GM04504 (cell line): ENCODE measurements around the gene KIAA1217.

Experiments used
- DNase-seq: peaks from one replicate; pipeline ENCODE4 v3.0.0-alpha.2; 2012; ENCODE audit warnings: low read depth

KIAA1217 gene

DNA sequence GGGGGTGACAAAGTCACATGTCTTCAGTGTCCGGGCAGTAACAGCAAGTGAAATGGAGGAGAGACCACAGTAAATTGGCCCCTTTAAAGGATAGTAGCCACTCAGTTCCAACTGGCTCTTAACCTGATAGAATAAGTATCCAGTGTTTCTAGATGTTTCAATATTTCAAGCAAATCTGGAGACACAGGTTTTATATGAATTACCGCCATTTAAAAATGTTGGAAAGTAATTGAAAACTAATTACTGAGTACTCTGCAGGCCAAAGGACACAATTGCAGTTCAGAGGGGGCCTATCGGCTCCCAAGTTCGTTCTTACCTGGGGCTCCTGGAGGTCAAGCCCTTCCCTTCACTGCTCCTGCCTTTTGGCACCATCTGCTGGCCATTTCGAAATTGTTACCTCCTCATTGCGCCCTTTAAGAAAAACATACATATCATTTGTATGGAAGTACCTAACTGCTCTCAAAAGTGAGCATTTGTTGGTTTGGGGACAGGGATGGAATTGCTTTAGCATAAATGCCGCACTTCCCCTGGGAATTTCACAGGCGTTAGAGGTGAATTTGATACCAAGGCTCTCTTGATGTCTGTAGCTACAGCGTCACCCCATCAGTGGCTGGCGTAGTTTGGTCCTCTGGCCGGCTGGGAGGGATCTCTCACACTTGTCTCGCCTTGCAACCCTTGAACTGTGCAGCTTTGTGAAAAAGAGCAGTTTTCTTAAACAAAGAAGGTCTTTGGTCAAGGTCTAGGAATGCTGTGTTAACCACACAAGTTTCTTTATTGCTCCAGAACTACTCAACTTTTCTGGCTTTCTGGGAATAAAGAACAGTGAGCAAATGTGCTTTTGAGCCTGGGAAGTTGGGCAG, 294.8 kb downstream of the KIAA1217 start:
- DNase-seq = peak; percentile 14

GRCh38 chr10:24505759-24506158, 296.8 kb downstream of the KIAA1217 start:
- no peak for DNase-seq

GRCh38 chr10:24513155-24513554, 304.2 kb downstream of the KIAA1217 start:
- DNase-seq = peak; percentile 17

- no peak for DNase-seq
Measured at GRCh38 chr10:24515481-24515880, 306.5 kb downstream of the KIAA1217 start.

GRCh38 chr10:24518411-24518810, 309.5 kb downstream of the KIAA1217 start:
- no peak for DNase-seq

DNA sequence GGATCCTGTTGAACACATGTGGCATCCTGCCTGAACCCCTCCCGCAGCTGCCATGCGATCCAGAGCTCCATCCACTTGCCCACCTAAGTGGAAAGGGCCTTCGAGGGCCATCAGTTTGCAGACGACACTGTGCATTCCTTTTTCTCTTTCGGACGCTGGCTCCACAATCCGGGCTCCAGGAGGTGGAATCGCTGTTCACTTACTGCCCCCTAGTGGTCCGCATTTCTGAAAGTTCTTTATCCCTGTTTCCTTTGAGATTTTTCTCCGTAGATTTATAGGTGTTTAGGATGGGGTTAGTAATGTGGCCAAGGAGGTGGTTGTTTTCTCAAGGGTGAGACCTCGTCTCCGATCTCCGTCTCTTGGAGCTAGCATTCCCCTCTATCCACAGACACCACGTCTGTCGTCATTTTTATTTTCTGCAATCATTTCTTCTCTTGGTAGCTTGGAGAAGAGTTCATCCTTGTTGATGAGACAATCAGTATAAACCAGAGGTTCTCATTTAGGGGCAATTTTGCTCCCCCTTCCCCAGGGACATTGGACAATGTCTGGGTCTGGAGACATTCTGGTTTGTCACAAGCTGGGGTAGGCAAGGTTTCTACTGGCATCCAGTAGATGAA, 310.2 kb downstream of the KIAA1217 start:
- DNase-seq = peak; percentile 30

DNA sequence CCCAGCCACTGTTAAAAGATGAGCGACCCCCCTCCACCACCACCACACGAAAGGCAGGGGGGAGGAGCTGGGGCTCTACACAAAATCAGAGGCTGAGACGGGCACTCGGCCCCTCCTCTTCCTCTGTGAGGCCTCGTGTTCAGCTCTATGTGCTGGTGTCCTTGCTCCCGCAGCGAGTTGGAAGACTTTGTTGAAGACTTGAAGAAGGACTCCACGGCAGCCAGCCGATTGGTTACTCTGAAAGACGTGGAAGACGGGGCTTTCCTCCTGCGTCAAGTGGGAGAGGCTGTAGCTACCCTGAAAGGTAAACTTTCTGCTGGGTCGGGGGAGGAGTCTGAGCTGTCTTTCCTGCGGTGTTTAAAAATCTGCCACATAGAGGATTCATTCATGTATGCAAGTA, 311.0 kb downstream of the KIAA1217 start:
- no peak for DNase-seq

DNA sequence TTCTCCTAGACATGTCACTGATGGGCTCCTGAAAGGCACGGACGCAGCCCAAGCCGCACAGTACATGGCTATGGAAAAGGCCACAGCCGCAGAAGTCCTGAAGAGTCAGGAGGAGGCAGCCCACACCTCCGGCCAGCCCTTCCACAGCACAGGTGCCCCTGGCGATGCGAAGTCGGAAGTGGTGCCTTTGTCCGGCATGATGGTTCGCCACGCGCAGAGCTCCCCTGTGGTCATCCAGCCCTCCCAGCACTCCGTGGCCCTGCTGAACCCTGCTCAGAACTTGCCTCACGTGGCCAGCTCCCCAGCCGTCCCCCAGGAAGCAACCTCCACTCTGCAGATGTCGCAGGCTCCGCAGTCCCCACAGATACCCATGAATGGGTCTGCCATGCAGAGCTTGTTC, 315.4 kb downstream of the KIAA1217 start:
- no peak for DNase-seq

DNA sequence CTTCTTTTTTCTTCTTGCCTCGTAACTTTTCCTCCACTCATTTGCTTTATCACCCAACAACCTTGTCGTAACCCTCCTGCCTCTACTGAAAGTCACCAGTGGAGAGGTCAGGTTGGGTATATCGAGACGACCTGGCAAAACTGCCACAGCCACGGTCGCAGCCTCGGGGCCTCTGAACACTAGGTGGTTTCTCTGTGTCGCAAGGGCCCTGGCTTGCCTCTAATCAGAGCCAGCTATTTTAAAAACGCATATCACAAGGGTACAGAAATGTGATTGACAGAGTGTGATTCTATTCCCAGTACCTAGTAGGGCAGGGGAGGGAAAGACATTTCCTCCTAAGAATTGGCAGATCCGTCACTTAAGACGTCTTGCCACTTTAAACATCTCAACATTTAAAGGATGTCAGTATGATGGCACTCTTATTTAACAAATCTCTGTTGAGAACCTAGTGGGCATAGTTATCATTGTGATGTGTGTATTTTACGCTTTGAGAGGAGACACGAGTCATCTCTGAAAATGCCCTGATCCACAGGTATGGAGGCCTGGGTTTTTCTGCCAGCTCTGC, 317.2 kb downstream of the KIAA1217 start:
- no peak for DNase-seq

DNA sequence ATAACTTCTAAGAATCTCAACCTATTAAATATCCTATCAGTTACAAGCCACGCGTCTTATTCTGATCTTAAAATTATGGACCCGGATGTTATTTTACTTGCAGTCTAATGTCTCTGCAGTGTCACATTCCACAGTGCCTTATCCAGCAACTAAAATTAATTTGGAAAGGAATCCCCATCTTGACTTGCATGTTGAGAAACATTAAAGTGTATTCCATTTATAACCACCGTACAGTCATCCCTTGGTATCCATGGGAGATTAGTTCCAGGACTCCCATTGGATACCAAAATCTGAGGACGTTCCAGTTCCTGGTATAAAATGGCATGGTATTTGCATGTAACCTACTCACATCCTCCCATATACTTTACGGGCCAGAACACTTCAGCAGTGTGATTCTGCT, 320.0 kb downstream of the KIAA1217 start:
- no peak for DNase-seq

GRCh38 chr10:24531439-24531838, 322.5 kb downstream of the KIAA1217 start:
- DNase-seq = no peak

GRCh38 chr10:24533981-24534380, 325.0 kb downstream of the KIAA1217 start:
- DNase-seq = no peak

DNA sequence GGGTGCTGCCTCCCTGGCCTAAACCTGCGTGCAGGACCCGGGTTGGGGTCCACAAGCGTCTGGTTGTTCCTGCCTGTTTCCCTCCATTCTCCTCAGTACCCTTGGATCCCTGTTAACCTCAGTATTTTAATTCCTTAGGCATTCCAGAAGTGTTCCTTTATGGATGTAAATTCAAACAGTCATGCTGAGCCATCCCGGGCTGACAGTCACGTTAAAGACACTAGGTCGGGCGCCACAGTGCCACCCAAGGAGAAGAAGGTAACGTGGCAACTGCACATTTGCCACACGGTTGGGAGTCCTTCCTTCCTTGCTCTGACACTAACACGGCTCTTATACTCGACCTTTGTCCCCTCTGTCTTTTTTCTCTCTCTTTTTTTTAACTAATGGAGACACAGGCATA, 327.7 kb downstream of the KIAA1217 start:
- no peak for DNase-seq

DNA sequence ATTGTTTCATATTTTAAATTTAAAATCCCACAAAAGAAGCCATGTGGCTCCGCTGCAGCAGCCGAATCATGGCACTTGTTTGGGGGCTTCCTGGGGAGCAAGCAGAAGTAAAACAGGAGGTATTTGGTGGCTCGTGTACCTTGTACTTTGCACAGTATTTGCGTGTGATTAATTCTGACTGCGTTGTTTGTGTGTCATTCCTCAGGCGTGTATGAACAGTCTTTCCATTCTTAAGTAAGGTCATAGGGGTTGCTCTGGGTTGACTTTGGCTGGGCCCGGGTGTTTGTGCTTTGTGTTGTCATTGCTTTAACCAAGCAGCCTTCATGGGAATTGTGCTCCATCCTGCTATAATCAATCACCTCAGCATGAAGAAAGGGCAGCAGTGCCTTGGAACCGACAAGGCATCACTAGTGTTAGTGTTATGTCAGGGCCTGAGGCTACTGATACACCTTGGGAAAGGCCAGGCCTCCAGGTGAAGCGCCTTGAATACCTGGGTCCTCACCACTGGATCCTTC, 332.4 kb downstream of the KIAA1217 start:
- no peak for DNase-seq

GRCh38 chr10:24542314-24543270, 333.7 kb downstream of the KIAA1217 start:
- no peak for DNase-seq

DNA sequence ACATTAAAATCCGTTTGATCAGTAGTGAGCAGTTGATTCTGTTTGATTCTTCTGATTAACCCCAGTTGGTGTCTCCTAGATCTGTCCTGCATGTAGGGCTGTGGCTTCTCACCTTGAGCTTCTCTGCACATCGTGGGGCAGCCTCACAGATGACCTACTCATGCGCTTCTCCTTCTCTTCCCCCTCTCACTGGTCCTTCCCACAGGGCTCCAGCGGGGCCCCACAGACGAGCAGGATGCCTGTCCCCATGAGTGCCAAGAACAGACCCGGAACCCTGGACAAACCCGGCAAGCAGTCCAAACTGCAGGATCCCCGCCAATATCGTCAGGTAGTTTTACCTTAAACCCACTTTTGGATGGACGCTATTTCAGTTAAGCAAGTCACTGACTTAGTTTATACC, 335.8 kb downstream of the KIAA1217 start:
- no peak for DNase-seq

DNA sequence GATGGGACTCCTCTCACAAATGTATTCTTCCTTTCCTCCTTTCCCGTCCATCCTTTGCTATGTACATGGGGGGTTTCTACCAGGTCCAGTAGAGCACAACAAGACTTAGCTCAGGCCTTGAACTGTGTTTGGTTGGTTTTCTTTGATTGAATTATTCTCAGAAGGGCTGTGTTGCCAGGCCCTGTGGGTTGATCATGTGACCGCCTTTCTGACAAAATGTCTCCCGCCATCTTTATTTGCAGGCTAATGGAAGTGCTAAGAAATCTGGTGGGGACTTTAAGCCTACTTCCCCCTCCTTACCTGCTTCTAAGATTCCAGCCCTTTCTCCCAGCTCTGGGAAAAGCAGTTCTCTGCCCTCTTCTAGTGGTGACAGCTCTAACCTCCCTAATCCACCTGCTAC, 336.6 kb downstream of the KIAA1217 start:
- no peak for DNase-seq

DNA sequence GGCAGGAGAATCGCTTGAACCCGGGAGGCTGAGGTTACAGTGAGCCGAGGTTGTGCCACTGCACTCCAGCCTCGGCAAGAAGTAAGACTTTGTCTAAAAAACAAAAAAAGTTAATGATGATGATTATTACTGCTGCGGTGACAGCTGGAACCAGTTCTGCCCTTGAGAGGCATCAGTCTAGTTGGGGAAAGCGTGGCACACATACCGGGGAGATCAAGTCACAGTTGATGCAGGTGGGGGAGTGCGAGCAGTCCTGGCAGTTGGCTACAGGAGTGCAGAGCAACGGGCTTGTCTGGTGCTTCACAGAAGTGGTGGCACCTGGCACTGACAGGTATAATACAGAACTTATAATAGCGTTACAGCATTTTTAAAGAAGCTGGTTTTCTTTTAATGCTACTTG, 341.7 kb downstream of the KIAA1217 start:
- DNase-seq = no peak

- DNase-seq = no peak
Measured at GRCh38 chr10:24551161-24551560, 342.2 kb downstream of the KIAA1217 start.

DNA sequence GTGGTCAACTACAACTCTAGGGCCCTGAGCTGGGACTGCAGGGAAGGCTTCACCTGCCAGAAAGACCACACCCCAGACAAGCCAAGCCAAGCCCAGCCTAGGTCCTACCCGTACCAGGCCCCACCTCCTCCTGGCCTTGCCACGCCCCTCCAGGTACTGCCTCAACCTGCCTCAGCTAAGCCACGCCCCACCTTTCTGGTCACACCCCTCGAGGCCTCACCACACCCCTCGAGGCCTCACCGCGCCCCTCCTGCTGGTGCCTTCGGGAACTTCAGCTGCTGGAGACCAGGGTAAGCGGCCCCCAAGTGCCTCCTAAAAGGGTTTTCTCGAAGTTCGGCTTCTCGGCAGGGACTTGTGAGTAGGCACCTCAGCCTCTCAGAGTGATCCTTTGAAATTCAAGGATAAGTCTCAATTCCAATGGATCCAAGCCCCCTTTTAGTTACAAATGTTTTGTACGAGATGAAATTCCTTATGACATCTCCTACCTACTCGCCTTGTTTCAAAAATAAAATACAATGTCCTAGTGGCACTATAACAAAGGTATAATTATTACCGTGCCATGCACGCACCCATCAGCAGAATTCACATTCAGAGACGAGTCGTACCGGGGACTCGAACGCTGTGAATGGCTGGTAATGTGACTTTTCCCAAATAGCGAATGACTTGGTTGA, 343.5 kb downstream of the KIAA1217 start:
- no peak for DNase-seq

DNA sequence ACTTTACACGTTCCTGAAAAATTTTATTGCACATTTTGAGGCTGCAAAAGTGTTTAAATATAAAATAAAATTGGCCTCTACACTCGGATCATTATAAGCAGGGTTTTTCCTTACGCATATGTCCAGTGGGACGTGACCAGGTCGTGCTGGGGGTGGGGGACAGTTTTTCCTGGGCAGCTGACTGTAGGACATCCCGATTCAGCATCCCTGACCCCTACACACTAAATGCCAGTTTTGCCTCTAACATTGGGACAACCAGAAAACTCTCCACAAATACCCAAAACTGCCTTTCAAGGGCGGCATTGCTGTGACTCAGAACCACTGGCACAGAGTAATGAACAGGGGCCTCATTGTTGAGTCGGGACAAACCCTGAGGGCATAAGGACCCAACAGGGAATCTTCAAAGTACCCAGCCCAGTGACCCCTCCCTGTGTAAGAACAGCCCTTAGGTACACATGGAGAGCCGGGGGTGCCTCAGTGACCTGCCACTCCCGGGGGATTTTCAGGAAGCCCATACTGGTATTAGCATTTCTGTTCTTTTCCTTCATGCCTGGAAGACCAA, 344.2 kb downstream of the KIAA1217 start:
- DNase-seq = no peak
